ENCODE data around the gene TFIP11.

TFIP11 gene

GRCh38 chr22:26479792-26480610 is 32.3 kb downstream of the TFIP11 start:
- TF ChIP-seq TAF1 (IDR thresholded peaks at IDR 0.05; ENCODE audit: borderline replicate concordance, insufficient read depth, low read length) (no peak), FOXP2 (optimal IDR thresholded peaks at IDR 0.05; ENCODE audit: borderline replicate concordance, extremely low read depth, extremely low read length, insufficient read depth) (no peak), REST (IDR thresholded peaks at IDR 0.05; ENCODE audit: insufficient read depth in 1 of 2, low read depth in 2 of 2, low read length in 2 of 2) (no peak), POLR2AphosphoS5 (IDR thresholded peaks at IDR 0.05; ENCODE audit: low read depth, low read length) (no peak), SIN3A (IDR thresholded peaks at IDR 0.05; ENCODE audit: borderline replicate concordance, insufficient read depth, low read length) (no peak)

- TF ChIP-seq POLR2AphosphoS5 (IDR thresholded peaks at IDR 0.05; ENCODE audit: low read depth, low read length) (no peak), FOXP2 (optimal IDR thresholded peaks at IDR 0.05; ENCODE audit: borderline replicate concordance, extremely low read depth, extremely low read length, insufficient read depth) (no peak), REST (IDR thresholded peaks at IDR 0.05; ENCODE audit: insufficient read depth in 1 of 2, low read depth in 2 of 2, low read length in 2 of 2) (no peak), TAF1 (IDR thresholded peaks at IDR 0.05; ENCODE audit: borderline replicate concordance, insufficient read depth, low read length) (no peak), SIN3A (IDR thresholded peaks at IDR 0.05; ENCODE audit: borderline replicate concordance, insufficient read depth, low read length) (no peak)
Observed at GRCh38 chr22:26479043-26479791, 33.1 kb downstream of the TFIP11 start.

GRCh38 chr22:26477341-26477731 is 34.9 kb downstream of the TFIP11 start:
- TF ChIP-seq TAF1 (IDR thresholded peaks at IDR 0.05; ENCODE audit: borderline replicate concordance, insufficient read depth, low read length): no peak
- no peak for TF ChIP-seq POLR2AphosphoS5 (IDR thresholded peaks at IDR 0.05; ENCODE audit: low read depth, low read length)
- TF ChIP-seq REST (IDR thresholded peaks at IDR 0.05; ENCODE audit: insufficient read depth in 1 of 2, low read depth in 2 of 2, low read length in 2 of 2): no peak
- TF ChIP-seq FOXP2 (optimal IDR thresholded peaks at IDR 0.05; ENCODE audit: borderline replicate concordance, extremely low read depth, extremely low read length, insufficient read depth): no peak
- TF ChIP-seq SIN3A (IDR thresholded peaks at IDR 0.05; ENCODE audit: borderline replicate concordance, insufficient read depth, low read length): no peak

GRCh38 chr22:26476705-26477340 is 35.5 kb downstream of the TFIP11 start:
- TF ChIP-seq SIN3A (IDR thresholded peaks at IDR 0.05; ENCODE audit: borderline replicate concordance, insufficient read depth, low read length): no peak
- no peak for TF ChIP-seq POLR2AphosphoS5 (IDR thresholded peaks at IDR 0.05; ENCODE audit: low read depth, low read length)
- TF ChIP-seq FOXP2 (optimal IDR thresholded peaks at IDR 0.05; ENCODE audit: borderline replicate concordance, extremely low read depth, extremely low read length, insufficient read depth): no peak
- no peak for TF ChIP-seq REST (IDR thresholded peaks at IDR 0.05; ENCODE audit: insufficient read depth in 1 of 2, low read depth in 2 of 2, low read length in 2 of 2)
- no peak for TF ChIP-seq TAF1 (IDR thresholded peaks at IDR 0.05; ENCODE audit: borderline replicate concordance, insufficient read depth, low read length)

Measured in PFSK-1 (cell line).